Dedifferentiated amniotic fluid mesenchymal stem cell (primary cell): ENCODE measurements around the gene UNKL.

Source experiments
- DNase-seq: peaks from one replicate; pipeline ENCODE4 v3.0.0-alpha.2; 2016; ENCODE audit errors: extremely low spot score

UNKL gene

GRCh38 chr16:1430759-1431496 is 16.4 kb upstream of the UNKL start, which contains the start of gene PERCC1:
PERCC1 (plus strand) TSS chr16:1431078; CDS start chr16:1432594, 1,516 bp downstream.
- no peak for DNase-seq

DNA sequence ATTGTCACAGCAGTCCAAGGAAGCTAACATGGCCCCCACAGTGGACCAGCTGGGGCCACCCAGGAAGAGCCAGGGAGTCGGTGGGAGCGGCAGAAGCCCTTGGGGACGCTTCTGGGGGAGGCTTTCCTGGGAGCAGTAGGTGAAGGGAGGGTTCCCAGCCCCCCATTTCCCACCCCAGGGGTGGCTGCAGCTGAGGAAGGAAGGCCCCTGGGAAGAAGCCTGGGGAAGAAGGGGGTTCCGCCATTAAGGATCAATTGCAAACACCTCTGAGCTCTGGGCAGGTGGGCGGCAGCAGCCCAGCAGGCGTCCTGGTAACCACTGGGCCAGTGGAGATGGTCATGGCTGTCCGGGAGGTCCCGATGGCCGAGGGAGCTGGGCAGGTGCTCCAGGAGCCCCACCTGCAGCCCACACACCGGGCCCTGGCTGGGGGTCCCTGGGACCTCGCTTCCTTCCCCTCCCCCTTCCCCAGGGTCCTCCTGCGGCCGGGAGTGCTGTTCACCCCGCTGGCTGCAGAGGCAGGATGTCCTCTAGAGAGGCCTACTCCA is 15.8 kb upstream of the UNKL start:
- DNase-seq = no peak

GRCh38 chr16:1429631-1430030 is 15.1 kb upstream of the UNKL start:
- DNase-seq = no peak

DNA sequence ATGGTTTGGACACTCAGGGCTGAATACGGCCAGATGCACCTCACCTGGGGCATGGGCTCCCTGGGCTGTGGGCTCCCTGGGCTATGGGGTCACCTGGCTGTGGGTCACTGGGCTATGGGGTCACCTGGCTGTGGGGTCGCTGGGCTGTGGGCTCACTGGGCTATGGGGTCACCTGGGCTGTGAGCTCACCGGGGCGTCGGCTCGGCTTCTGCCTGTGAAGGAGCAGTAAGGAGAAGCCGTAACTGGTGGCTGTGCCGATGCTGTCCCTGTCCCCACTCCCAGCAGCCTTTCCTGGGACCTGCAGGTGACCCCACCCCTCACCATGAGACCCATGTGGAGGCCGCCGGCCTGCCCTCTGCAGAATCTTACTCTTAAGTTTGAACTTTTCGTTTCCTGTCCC is 14.5 kb upstream of the UNKL start:
- DNase-seq = no peak

GRCh38 chr16:1428511-1428910 is 14.0 kb upstream of the UNKL start:
- no peak for DNase-seq

DNA sequence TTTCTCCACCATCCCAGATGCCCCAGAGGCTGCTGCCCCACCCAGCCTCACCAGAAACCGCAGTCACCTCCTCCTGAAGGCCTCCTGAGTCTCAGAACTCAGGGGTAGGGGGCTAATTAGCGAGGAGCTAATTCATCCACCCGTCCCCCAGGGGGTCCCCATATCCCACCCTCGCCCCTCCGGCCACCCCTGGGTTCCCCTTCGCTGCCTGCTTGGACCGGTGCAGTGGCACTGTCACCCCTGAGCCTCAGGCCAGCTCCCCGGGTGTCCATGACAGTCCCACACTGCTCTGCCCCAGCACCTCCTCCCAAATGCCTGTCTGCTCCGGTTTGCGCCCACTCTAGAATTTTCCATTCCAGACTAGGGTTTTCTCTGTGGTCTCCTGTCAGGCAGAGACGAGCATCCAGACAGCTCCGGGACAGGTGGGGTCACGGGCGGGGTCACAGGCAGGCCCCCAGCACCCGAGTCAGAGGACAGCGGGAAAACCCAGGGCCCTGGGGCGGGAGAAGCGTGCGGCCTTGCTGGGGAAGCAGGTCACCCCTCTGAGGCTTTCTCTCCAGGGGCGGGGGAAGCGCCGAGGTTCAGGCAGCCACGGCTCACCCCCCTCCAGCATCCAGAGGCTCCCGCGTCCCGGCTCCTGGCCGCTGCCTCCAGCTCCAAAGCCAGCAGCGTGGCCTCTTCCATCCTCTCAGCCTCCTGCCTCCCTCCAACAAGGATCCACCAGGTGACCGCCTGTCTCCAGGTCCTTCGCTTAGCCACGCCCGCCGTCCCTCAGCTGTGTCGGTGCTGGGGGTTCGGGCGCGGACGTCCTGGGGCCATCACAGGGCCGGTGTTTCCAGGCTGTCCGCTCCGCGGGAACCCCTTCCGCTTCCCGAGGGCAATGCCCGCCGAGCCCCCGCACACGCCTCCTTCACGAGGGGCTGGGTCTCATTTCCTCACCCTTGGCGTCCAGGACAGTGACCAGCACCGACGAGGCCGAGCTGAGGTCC is 13.3 kb upstream of the UNKL start:
- DNase-seq = no peak

DNA sequence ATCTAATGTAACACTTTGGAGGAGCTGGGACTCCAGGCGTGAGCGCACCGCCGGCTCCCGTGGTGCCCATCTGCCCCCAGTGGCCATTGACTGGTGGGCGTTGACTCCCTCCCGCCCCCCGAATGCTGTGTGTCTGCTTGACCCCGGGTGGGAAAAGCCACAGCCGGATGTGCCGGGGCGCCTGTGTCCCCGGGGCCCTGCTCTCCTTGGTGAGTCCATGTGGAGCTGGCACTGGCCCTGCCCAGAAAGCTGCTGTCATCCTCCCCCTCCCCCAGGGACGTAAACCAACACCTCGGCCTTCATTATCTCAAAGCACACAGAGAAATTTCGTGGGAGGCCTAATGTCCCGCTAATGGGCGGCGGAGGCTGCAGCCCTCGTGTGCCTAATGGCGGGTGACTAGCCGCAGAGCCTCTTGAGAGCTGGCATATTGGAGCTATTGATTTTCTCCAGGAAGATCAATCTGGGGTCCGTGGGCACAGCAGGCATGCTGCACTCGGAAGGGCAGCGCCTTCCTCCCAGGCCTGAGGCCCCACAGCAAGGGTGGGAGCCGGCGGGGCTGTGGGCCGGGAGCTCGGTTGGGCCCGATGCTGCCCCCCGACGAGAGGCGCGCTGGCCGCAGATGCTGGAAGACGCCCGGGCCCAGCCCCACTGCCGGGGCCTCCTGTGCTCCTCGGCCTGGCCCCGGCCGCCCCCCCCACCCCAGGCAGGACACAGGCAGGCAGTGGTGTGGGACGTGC is 12.4 kb upstream of the UNKL start:
- DNase-seq = no peak

DNA sequence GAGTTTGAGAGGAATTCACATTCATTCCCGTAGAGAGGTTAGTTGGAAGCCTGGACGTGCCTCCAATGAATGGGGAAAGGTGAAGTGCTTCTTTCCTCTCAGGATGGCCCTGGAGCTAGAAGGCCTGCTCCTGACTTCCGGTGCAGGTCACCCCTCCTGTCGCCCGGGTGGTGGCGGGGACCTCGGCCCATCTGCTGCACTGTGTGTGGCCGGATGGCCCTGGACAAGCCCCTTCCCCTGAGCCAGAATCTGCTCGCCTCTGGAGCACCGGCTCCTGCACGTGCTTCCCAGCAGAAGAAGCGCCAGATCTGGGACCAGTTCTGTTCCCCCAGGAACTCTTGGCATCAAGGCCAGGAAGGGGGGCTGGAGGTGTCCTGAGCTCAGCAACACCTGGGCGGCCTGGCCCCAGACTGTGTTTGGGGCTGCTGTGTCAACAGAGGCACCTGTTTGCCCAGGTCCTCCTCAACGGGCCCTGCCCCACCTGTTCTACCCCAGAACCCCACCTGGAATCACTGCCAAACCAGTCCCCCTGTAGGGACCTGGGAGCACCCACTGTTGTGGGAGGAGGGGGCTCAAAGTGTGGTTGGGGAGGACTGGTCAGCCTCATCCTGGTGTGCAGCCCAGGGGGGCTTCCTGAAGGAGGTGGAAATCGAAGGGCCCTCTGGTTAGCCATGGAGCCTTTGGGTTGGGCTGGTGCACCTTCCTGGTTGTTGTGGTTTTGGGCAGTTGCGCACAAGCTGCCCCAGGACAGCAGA is 11.3 kb upstream of the UNKL start:
- no peak for DNase-seq

DNA sequence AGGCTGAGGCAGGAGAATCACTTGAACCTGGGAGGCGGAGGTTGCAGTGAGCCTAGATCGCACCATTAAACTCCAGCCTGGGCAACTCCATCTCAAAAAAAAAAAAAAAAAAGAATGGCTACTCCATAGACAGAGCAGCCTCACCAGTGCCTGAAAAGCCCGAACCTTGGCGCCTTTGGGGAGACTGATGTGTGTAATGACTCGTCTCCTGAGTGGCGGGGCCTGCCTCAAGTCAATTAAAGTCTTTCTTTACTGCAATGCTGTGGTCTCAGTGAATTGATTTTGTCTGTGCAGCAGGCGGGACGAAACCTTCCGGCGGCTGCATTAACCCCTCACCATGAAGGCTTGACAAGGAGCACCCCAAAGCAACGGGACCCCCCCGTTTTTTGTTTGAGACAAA is 9.5 kb upstream of the UNKL start:
- no peak for DNase-seq

GRCh38 chr16:1422076-1422475 is 7.6 kb upstream of the UNKL start:
- no peak for DNase-seq

GRCh38 chr16:1420111-1420539 is 5.6 kb upstream of the UNKL start:
- no peak for DNase-seq

- DNase-seq = no peak
Measured at GRCh38 chr16:1416521-1416941, 2.0 kb upstream of the UNKL start.

- DNase-seq = no peak
Measured at GRCh38 chr16:1413684-1414531, 596 bp downstream of the UNKL start.

- no peak for DNase-seq
Measured at GRCh38 chr16:1412847-1413246, 1.7 kb downstream of the UNKL start.

GRCh38 chr16:1408171-1408837 is 6.2 kb downstream of the UNKL start:
- peak; percentile 79 for DNase-seq

- no peak for DNase-seq
Measured at GRCh38 chr16:1407753-1408152, 6.8 kb downstream of the UNKL start.

- DNase-seq = no peak
Measured at GRCh38 chr16:1403733-1404132, 10.8 kb downstream of the UNKL start.

- no peak for DNase-seq
Measured at GRCh38 chr16:1403036-1403435, 11.5 kb downstream of the UNKL start.

- no peak for DNase-seq
Measured at GRCh38 chr16:1401758-1402154, 12.7 kb downstream of the UNKL start.
